ENCODE results near the gene MRPS22. TPM values are rescaled to one million over a fixed set of nuclear protein-coding genes. Genes with fewer than 3 reads are reported as not detected.

Gene MRPS22
- total and polyA plus RNA-seq, 2 of the 13 experiments (the other 11 are each of a cell fraction or from before 2014, with no cell fraction given), result 52.7 to 113 TPM

GRCh38 chr3:139343895-139344856 is at the start of gene MRPS22 (continued):
- TF ChIP-seq ZNF576 (CRISPR knock-in tag; IDR thresholded peaks at IDR 0.05), result no peak
- TF ChIP-seq FOXC1 (CRISPR knock-in tag; IDR thresholded peaks at IDR 0.05; ENCODE audit: borderline replicate concordance), result no peak
- TF ChIP-seq ZNF44 (CRISPR knock-in tag; IDR thresholded peaks at IDR 0.05), result 0 out of 2 replicates have a peak, but pooled peaks have one; percentile 45
- no peak for TF ChIP-seq ZNF512B (CRISPR knock-in tag; IDR thresholded peaks at IDR 0.05; ENCODE audit: borderline replicate concordance)
- TF ChIP-seq PAWR (CRISPR knock-in tag; IDR thresholded peaks at IDR 0.05; ENCODE audit: borderline replicate concordance), result no peak
- no peak for TF ChIP-seq ZNF773 (CRISPR knock-in tag; IDR thresholded peaks at IDR 0.05; ENCODE audit: borderline replicate concordance)
- no peak for TF ChIP-seq ZNF362 (CRISPR knock-in tag; IDR thresholded peaks at IDR 0.05; ENCODE audit: borderline replicate concordance)
- no peak for TF ChIP-seq CBX5 (CRISPR knock-in tag; IDR thresholded peaks at IDR 0.05; ENCODE audit: borderline replicate concordance)
- no peak; the same call in 1 of the 2 replicates for TF ChIP-seq ZBTB7A (CRISPR knock-in tag; IDR thresholded peaks at IDR 0.05)
- 0 out of 2 replicates have a peak, but pooled peaks have one; percentile 37 for TF ChIP-seq ISX (CRISPR knock-in tag; conservative IDR thresholded peaks at IDR 0.05)
- no peak for TF ChIP-seq ZBTB10 (CRISPR knock-in tag; IDR thresholded peaks at IDR 0.05; ENCODE audit: borderline replicate concordance)
- peak; percentile 45 for TF ChIP-seq RBM22 (optimal IDR thresholded peaks at IDR 0.05; ENCODE audit: low read length)
- no peak for TF ChIP-seq ZNF10 (CRISPR knock-in tag; IDR thresholded peaks at IDR 0.05; ENCODE audit: borderline replicate concordance, low read depth)
- TF ChIP-seq ZFP62 (CRISPR knock-in tag; IDR thresholded peaks at IDR 0.05), result no peak
- no peak for TF ChIP-seq THRA (CRISPR knock-in tag; IDR thresholded peaks at IDR 0.05; ENCODE audit: borderline replicate concordance)
- TF ChIP-seq HHEX (CRISPR knock-in tag; IDR thresholded peaks at IDR 0.05), result no peak
- TF ChIP-seq SOX13 (IDR thresholded peaks at IDR 0.05), result no peak
- no peak; a peak in 1 of 4 replicates for TF ChIP-seq SOX13 (CRISPR knock-in tag; conservative IDR thresholded peaks at IDR 0.05 in 1 of 2, IDR thresholded peaks at IDR 0.05 in 1 of 2)
- no peak; the same call in 1 of the 2 replicates for TF ChIP-seq SAFB2 (CRISPR knock-in tag; IDR thresholded peaks at IDR 0.05; ENCODE audit: borderline replicate concordance, low read depth)
- TF ChIP-seq KLF11 (CRISPR knock-in tag; IDR thresholded peaks at IDR 0.05), result no peak

Measured in HepG2 (cell line).